Measurements from ENCODE around the gene PTMA. TPM values are rescaled to one million over a fixed set of nuclear protein-coding genes. Genes with fewer than 3 reads are reported as not detected.

Gene PTMA
- total and polyA plus RNA-seq, 9 of the 15 experiments (the other 6 are each of a cell fraction or from before 2014, with no cell fraction given) = 429 to 2,322 (median 1,578) TPM

GRCh38 chr2:231662028-231662810 lies 46.1 kb upstream of the PTMA start (continued):
- no peak for TF ChIP-seq ZFP36 (IDR thresholded peaks at IDR 0.05; ENCODE audit: low read depth, low read length, partially characterized antibody)
- no peak for TF ChIP-seq ZEB2 (IDR thresholded peaks at IDR 0.05)
- no peak for TF ChIP-seq SLC30A9 (CRISPR knock-in tag; IDR thresholded peaks at IDR 0.05)
- TF ChIP-seq TEAD2 (tag; IDR thresholded peaks at IDR 0.05) = no peak
- peak; percentile 55 for TF ChIP-seq VEZF1 (CRISPR knock-in tag; IDR thresholded peaks at IDR 0.05)
- TF ChIP-seq ATF7 (IDR thresholded peaks at IDR 0.05) = peak; percentile 45; the same call in 1 of the 2 replicates
- no peak for TF ChIP-seq ZMIZ1 (IDR thresholded peaks at IDR 0.05; ENCODE audit: low read depth in 2 of 2, low read length in 2 of 2)
- no peak for TF ChIP-seq ATF6 (CRISPR knock-in tag; IDR thresholded peaks at IDR 0.05)
- TF ChIP-seq ELF4 (CRISPR knock-in tag; IDR thresholded peaks at IDR 0.05) = no peak
- no peak for TF ChIP-seq MXI1 (IDR thresholded peaks at IDR 0.05; ENCODE audit: low read depth, low read length)
- no peak for TF ChIP-seq GABPB2 (CRISPR knock-in tag; conservative IDR thresholded peaks at IDR 0.05)
- TF ChIP-seq KLF6 (CRISPR knock-in tag; IDR thresholded peaks at IDR 0.05; ENCODE audit: borderline replicate concordance) = no peak
- TF ChIP-seq SAFB (IDR thresholded peaks at IDR 0.05; ENCODE audit: borderline replicate concordance, low read depth, low read length) = peak; percentile 49; the same call in 1 of the 2 replicates
- no peak for TF ChIP-seq TCF7 (IDR thresholded peaks at IDR 0.05; ENCODE audit: borderline replicate concordance)
- no peak for TF ChIP-seq PYGO2 (tag; IDR thresholded peaks at IDR 0.05)
- TF ChIP-seq ZNF41 (CRISPR knock-in tag; conservative IDR thresholded peaks at IDR 0.05) = no peak
- TF ChIP-seq ZFX (CRISPR knock-in tag; IDR thresholded peaks at IDR 0.05) = peak; percentile 91
- no peak for TF ChIP-seq TFE3 (CRISPR knock-in tag; IDR thresholded peaks at IDR 0.05)
- TF ChIP-seq ZNF24 (IDR thresholded peaks at IDR 0.05) = no peak
- TF ChIP-seq HDAC3 (IDR thresholded peaks at IDR 0.05; ENCODE audit: borderline replicate concordance, partially characterized antibody) = peak; percentile 65

All from K562 (cell line).